Fibroblast of villous mesenchyme (primary cell): ENCODE measurements around the gene FGFR3. TPM values are rescaled to one million over a fixed set of nuclear protein-coding genes. Genes with fewer than 3 reads are reported as not detected.
A peak's percentile ranks its signal among the peaks of the same experiment; 100 is the strongest.

Experiments
- DNase-seq: peaks from one replicate; pipeline ENCODE4 v3.0.0-alpha.2; 2010; ENCODE audit warnings: low read depth
- H3K4me3 ChIP-seq: 2 replicates; pipeline ENCODE4 v1.5.1; 2011; ENCODE audit warnings: low read depth, mild to moderate bottlenecking, low read length
- CTCF ChIP-seq: IDR thresholded peaks from 2 replicates; pipeline ENCODE4 v1.5.1; 2012; ENCODE audit warnings: low read depth, mild to moderate bottlenecking, low read length; ENCODE audit not compliant: insufficient read depth
- total RNA-seq: library from RNA; depleted of rRNA; stranded (reverse); fragments of >200 nt; gene quantifications from 2 replicates; pipeline ENCODE4 v1.2.3, GENCODE V29; 2012

The FGFR3 gene
- total RNA-seq, 1 donor = 0.86 TPM

GRCh38 chr4:1812720-1813119, 19.6 kb downstream of the FGFR3 start:
- H3K4me3 ChIP-seq = no peak overlapping the region
- no peak for TF ChIP-seq CTCF
- DNase-seq = no peak

GRCh38 chr4:1813231-1813630, 20.1 kb downstream of the FGFR3 start:
- H3K4me3 ChIP-seq = no peak overlapping the region
- DNase-seq = no peak
- TF ChIP-seq CTCF = no peak

- peak; percentile 12 for DNase-seq
- TF ChIP-seq CTCF = peak; percentile 16
Observed at GRCh38 chr4:1813915-1814314, 20.8 kb downstream of the FGFR3 start.

GRCh38 chr4:1814453-1814852, 21.4 kb downstream of the FGFR3 start:
- no peak overlapping the region for H3K4me3 ChIP-seq
- no peak for DNase-seq
- TF ChIP-seq CTCF = no peak

More at GRCh38 chr4:1813915-1814314, 20.8 kb downstream of the FGFR3 start:
- no peak overlapping the region for H3K4me3 ChIP-seq

GRCh38 chr4:1815096-1815996, 22.3 kb downstream of the FGFR3 start:
- H3K4me3 ChIP-seq = no peak overlapping the region
- DNase-seq = no peak
- no peak for TF ChIP-seq CTCF

GRCh38 chr4:1815997-1816860, 23.1 kb downstream of the FGFR3 start:
- H3K4me3 ChIP-seq = no peak overlapping the region
- no peak for TF ChIP-seq CTCF
- DNase-seq = no peak
